Endodermal cell (in vitro differentiated cells): ENCODE results near the gene MAPK8IP2. TPM values are rescaled to one million over a fixed set of nuclear protein-coding genes. Genes with fewer than 3 reads are reported as not detected.
A peak's percentile ranks its signal among the peaks of the same experiment; 100 is the strongest.

Source experiments
- DNase-seq: peaks from one replicate; pipeline ENCODE4 v3.0.0-alpha.2; 2017
- H3K27ac ChIP-seq: 2 replicates; pipeline ENCODE4 v1.5.1; 2013; ENCODE audit warnings: mild to moderate bottlenecking, low read depth, low read length, moderate library complexity
- H3K27me3 ChIP-seq: 2 replicates; pipeline ENCODE4 v1.6.1; 2013; ENCODE audit warnings: mild to moderate bottlenecking, low read length, moderate library complexity; ENCODE audit not compliant: insufficient read depth, control insufficient read depth, poor library complexity, severe bottlenecking
- H3K36me3 ChIP-seq: 2 replicates; pipeline ENCODE4 v1.7.0; 2013; ENCODE audit warnings: mild to moderate bottlenecking, low read length, moderate library complexity; ENCODE audit not compliant: control insufficient read depth, insufficient read depth
- H3K4me1 ChIP-seq: one replicate; pipeline ENCODE4 v1.7.0; 2013; ENCODE audit warnings: low read length; ENCODE audit not compliant: control insufficient read depth, insufficient read depth
- H3K4me3 ChIP-seq: 2 replicates; pipeline ENCODE4 v1.5.1; 2013; ENCODE audit warnings: mild to moderate bottlenecking, low read length, moderate library complexity
- H3K9ac ChIP-seq: 2 replicates; pipeline ENCODE4 v1.6.1; 2013; ENCODE audit warnings: mild to moderate bottlenecking, low read length, moderate library complexity; ENCODE audit not compliant: poor library complexity, severe bottlenecking; ENCODE audit errors: extremely low read depth
- H3K9me3 ChIP-seq: 2 replicates; pipeline ENCODE4 v1.6.1; 2013; ENCODE audit warnings: mild to moderate bottlenecking, low read length, moderate library complexity; ENCODE audit not compliant: control insufficient read depth
- H3K27ac Mint-ChIP-seq: 2 replicates; pipeline ENCODE4 v1.8.0; 2020; ENCODE audit warnings: mixed read lengths
- H3K27me3 Mint-ChIP-seq: 2 replicates; pipeline ENCODE4 v1.8.0; 2021; ENCODE audit warnings: mild to moderate bottlenecking, mixed read lengths; ENCODE audit not compliant: insufficient read depth
- H3K36me3 Mint-ChIP-seq: 2 replicates; pipeline ENCODE4 v1.8.0; 2020; ENCODE audit warnings: low read depth, mixed read lengths
- H3K4me1 Mint-ChIP-seq: 2 replicates; pipeline ENCODE4 v1.8.0; 2020; ENCODE audit warnings: mixed read lengths
- H3K4me3 Mint-ChIP-seq: 2 replicates; pipeline ENCODE4 v1.8.0; 2020; ENCODE audit warnings: mild to moderate bottlenecking, moderate library complexity, mixed read lengths
- H3K9me3 Mint-ChIP-seq: 2 replicates; pipeline ENCODE4 v1.8.0; 2020; ENCODE audit warnings: mild to moderate bottlenecking, mixed read lengths
- WGBS, 2 experiments: methylation state at CpG; one replicate each; pipeline versions ENCODE4 v1.1.5 to v1.1.7; 2013; ENCODE audit warnings: missing lambda C conversion rate in 2 of 2, mixed read lengths in 1 of 2; ENCODE audit not compliant: insufficient coverage in 1 of 2, insufficient read length in 1 of 2; 5-methylcytosine and 5-hydroxymethylcytosine counted together
- total RNA-seq, 2 donors: library from RNA; stranded (reverse); fragmentation: NEBNext Ultra II Directional in 1 of 2; extraction: Animal tissue kit (Norgen Biotek cat#: 25700) in 1 of 2; gene quantifications; 2 replicates in 1 of 2; 3 replicates in 1 of 2; pipeline ENCODE4 v1.2.1, GENCODE V29; 2021
- TF ChIP-seq, protein P1 (sequence below): fragments of 200-600 bp; sonication (generic); conservative IDR thresholded peaks from 2 replicates; pipeline ENCODE4 v1.5.0; 2021; ENCODE audit warnings: antibody characterized with exemption, mild to moderate bottlenecking

The MAPK8IP2 gene
- total RNA-seq, 2 donors from 2014 or later = 1.2 to 1.4 TPM

DNA sequence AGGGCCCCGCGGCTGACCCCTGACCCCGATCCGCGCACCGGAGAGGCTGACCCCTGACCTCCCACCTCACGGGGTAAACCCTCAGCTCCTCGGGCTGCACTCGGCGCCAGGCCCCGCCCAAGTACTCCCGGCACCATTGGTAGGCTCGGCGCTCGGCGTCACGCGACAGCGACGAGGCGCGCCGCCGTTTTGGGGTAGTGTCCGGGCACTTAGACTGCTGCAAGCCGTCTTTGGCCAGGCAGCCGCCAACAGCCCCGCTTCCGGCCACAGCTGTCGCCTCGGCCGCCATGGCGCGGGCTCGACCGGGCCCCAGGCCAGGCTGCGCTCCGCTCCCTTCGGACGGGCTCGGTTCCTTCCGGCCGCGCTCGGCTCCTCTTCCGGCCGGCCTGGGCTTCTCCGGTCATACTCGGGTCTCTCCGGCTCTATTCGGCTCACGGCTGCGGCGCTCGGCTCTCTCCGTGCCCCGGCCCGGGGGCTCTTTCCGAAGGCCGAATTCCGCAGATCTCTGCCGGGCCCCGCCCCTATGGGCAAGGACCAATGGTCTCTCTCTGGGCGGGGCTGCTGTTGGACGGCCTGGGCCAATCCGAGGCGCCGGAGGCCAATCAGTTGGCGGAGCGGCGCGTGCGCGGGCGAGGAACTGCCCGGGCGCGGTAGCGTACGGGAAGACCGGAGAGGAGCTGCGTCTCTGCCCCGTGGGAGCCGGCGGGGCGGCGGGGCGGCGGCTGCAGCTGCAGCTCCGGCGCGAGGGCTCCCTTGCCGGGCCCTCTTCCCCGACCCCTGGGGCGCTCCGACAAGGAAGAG is 17.9 kb upstream of the MAPK8IP2 start, which contains the start of gene CHKB:
CHKB (minus strand) TSS at position 357 of the 801 bp plus-strand sequence; CDS start at position 289, 68 bp downstream.
- Mint-ChIP-seq H3K4me3 (peak within 1 kb of the TSS; percentile 72), H3K27ac (peak within 1 kb of the TSS; percentile 86), H3K36me3 (peaks cover 10% of the 10 kb centered on the region), H3K4me1 (peaks cover 12% of the 10 kb centered on the region), H3K9me3 (no peaks in the 10 kb centered on the region), H3K27me3 (peaks cover 19% of the 10 kb centered on the region)
- Histone ChIP-seq H3K27me3 (no peaks in the 10 kb centered on the region), H3K4me1 (peaks cover 6% of the 10 kb centered on the region), H3K36me3 (peaks cover 15% of the 10 kb centered on the region), H3K9ac (peak within 1 kb of the TSS; percentile 75), H3K27ac (peak within 1 kb of the TSS; percentile 91), H3K9me3 (no peaks in the 10 kb centered on the region), H3K4me3 (peak within 1 kb of the TSS; percentile 95)
- 0% methylated on average over 38 to 96 of the region's 96 CpGs for WGBS, 2 experiments
- TF ChIP-seq, protein P1, sequence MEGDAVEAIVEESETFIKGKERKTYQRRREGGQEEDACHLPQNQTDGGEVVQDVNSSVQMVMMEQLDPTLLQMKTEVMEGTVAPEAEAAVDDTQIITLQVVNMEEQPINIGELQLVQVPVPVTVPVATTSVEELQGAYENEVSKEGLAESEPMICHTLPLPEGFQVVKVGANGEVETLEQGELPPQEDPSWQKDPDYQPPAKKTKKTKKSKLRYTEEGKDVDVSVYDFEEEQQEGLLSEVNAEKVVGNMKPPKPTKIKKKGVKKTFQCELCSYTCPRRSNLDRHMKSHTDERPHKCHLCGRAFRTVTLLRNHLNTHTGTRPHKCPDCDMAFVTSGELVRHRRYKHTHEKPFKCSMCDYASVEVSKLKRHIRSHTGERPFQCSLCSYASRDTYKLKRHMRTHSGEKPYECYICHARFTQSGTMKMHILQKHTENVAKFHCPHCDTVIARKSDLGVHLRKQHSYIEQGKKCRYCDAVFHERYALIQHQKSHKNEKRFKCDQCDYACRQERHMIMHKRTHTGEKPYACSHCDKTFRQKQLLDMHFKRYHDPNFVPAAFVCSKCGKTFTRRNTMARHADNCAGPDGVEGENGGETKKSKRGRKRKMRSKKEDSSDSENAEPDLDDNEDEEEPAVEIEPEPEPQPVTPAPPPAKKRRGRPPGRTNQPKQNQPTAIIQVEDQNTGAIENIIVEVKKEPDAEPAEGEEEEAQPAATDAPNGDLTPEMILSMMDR = no peak
- DNase-seq = peak; percentile 99

GRCh38 chr22:50583294-50583861 is 17.2 kb upstream of the MAPK8IP2 start:
- peaks cover 19% of the 10 kb centered on the region for H3K27me3 Mint-ChIP-seq
- peak overlapping the region; percentile 42 for H3K27ac Mint-ChIP-seq
- H3K36me3 ChIP-seq = peaks cover 15% of the 10 kb centered on the region
- TF ChIP-seq, protein P1 = no peak
- no peaks in the 10 kb centered on the region for H3K27me3 ChIP-seq
- H3K4me3 ChIP-seq = peak overlapping the region; percentile 95
- peaks cover 6% of the 10 kb centered on the region for H3K4me1 ChIP-seq
- H3K9ac ChIP-seq = peak overlapping the region; percentile 49
- peaks cover 12% of the 10 kb centered on the region for H3K4me1 Mint-ChIP-seq
- DNase-seq = no peak
- no peaks in the 10 kb centered on the region for H3K9me3 ChIP-seq
- no peaks in the 10 kb centered on the region for H3K9me3 Mint-ChIP-seq
- H3K4me3 Mint-ChIP-seq = peak overlapping the region; percentile 72
- H3K36me3 Mint-ChIP-seq = peaks cover 10% of the 10 kb centered on the region
- WGBS, 2 experiments = 6 to 7% methylated on average over 26 to 37 of the region's 37 CpGs
- no peak overlapping the region for H3K27ac ChIP-seq

GRCh38 chr22:50584106-50585096 is 16.2 kb upstream of the MAPK8IP2 start:
- Histone ChIP-seq H3K9ac (no peak overlapping the region), H3K9me3 (no peaks in the 10 kb centered on the region), H3K27ac (no peak overlapping the region), H3K36me3 (peaks cover 12% of the 10 kb centered on the region), H3K27me3 (peaks cover under 1% of the 10 kb centered on the region), H3K4me1 (peaks cover 6% of the 10 kb centered on the region), H3K4me3 (peak overlapping the region; percentile 95)
- peaks cover 24% of the 10 kb centered on the region for H3K27me3 Mint-ChIP-seq
- H3K36me3 Mint-ChIP-seq = peaks cover 10% of the 10 kb centered on the region
- H3K4me1 Mint-ChIP-seq = peaks cover 12% of the 10 kb centered on the region
- H3K4me3 Mint-ChIP-seq = peak overlapping the region; percentile 72
- H3K27ac Mint-ChIP-seq = no peak overlapping the region
- 89 to 90% methylated on average over 20 to 23 of the region's 23 CpGs for WGBS, 2 experiments
- TF ChIP-seq, protein P1 = no peak
- no peaks in the 10 kb centered on the region for H3K9me3 Mint-ChIP-seq
- peak; percentile 66 for DNase-seq
